OCI-LY1 (cell line): ENCODE results near the gene KLHL1.

Source experiments
- H2AFZ ChIP-seq: fragments of 200-600 bp; sonication (generic), shearing (Covaris generic); 2 replicates; pipeline ENCODE4 v1.6.0; 2014; ENCODE audit warnings: antibody characterized with exemption, mild to moderate bottlenecking, low read length
- H3F3A ChIP-seq: fragments of 200-600 bp; sonication (generic), shearing (Covaris generic); 2 replicates; pipeline ENCODE4 v1.6.0; 2014; ENCODE audit warnings: mild to moderate bottlenecking, antibody characterized with exemption, low read length, moderate library complexity; ENCODE audit not compliant: insufficient read depth
- H3K27ac ChIP-seq: fragments of 200-600 bp; sonication (generic); 2 replicates; pipeline ENCODE4 v1.5.1; 2014; ENCODE audit warnings: low read length, mixed run types, mild to moderate bottlenecking, low read depth; ENCODE audit not compliant: poor library complexity, severe bottlenecking
- H3K27me3 ChIP-seq: fragments of 200-600 bp; sonication (generic); 2 replicates; pipeline ENCODE4 v1.6.0; 2014; ENCODE audit warnings: antibody characterized with exemption, mild to moderate bottlenecking, low read length, moderate library complexity; ENCODE audit not compliant: insufficient read depth
- H3K36me3 ChIP-seq: fragments of 200-600 bp; sonication (generic); 2 replicates; pipeline ENCODE4 v1.6.1; 2014; ENCODE audit warnings: mild to moderate bottlenecking, antibody characterized with exemption, low read length, moderate library complexity, mixed read lengths; ENCODE audit not compliant: insufficient read depth
- H3K4me1 ChIP-seq: fragments of 200-600 bp; sonication (generic); 2 replicates; pipeline ENCODE4 v1.5.1; 2014; ENCODE audit warnings: mild to moderate bottlenecking, low read length, moderate library complexity; ENCODE audit not compliant: insufficient read depth, severe bottlenecking
- H3K4me2 ChIP-seq: fragments of 200-600 bp; sonication (generic), shearing (Covaris generic); 2 replicates; pipeline ENCODE4 v1.6.1; 2014; ENCODE audit warnings: low read length
- H3K4me3 ChIP-seq: fragments of 200-600 bp; sonication (generic); 2 replicates; pipeline ENCODE4 v1.5.1; 2014; ENCODE audit warnings: low read length, low read depth, mild to moderate bottlenecking, mixed read lengths; ENCODE audit not compliant: poor library complexity, severe bottlenecking
- H3K79me2 ChIP-seq: fragments of 200-600 bp; shearing (Covaris generic); 2 replicates; pipeline ENCODE4 v1.6.1; 2016; ENCODE audit warnings: mixed run types, low read length, mixed read lengths; ENCODE audit not compliant: insufficient read depth
- H3K9ac ChIP-seq: fragments of 200-600 bp; sonication (generic), shearing (Covaris generic); 2 replicates; pipeline ENCODE4 v1.6.1; 2014; ENCODE audit warnings: mild to moderate bottlenecking, low read length, mixed read lengths
- H3K9me2 ChIP-seq: fragments of 200-600 bp; sonication (generic), shearing (Covaris generic); 2 replicates; pipeline ENCODE4 v1.6.1; 2014; ENCODE audit warnings: low read depth, mild to moderate bottlenecking, low read length, mixed read lengths
- H3K9me3 ChIP-seq: fragments of 200-600 bp; shearing (Covaris generic); 2 replicates; pipeline ENCODE4 v1.6.1; 2014; ENCODE audit warnings: low read length, mixed read lengths
- H4K20me1 ChIP-seq: fragments of 200-600 bp; sonication (generic), shearing (Covaris generic); 2 replicates; pipeline ENCODE4 v1.6.0; 2016; ENCODE audit warnings: mild to moderate bottlenecking, low read length; ENCODE audit not compliant: insufficient read depth
- EZH2 ChIP-seq: fragments of 200-600 bp; sonication (generic), shearing (Covaris generic); IDR thresholded peaks from 2 replicates; pipeline ENCODE4 v1.8.0; 2017; ENCODE audit warnings: borderline replicate concordance, mixed run types, mild to moderate bottlenecking, antibody characterized with exemption, low read length, moderate library complexity, mixed read lengths
- TF ChIP-seq, protein P1 (sequence below): fragments of 200-600 bp; sonication (generic), shearing (Covaris generic); IDR thresholded peaks from 2 replicates; pipeline ENCODE4 v1.5.1; 2017; ENCODE audit warnings: mild to moderate bottlenecking, antibody characterized with exemption, low read length, moderate library complexity, mixed read lengths

KLHL1 gene

DNA sequence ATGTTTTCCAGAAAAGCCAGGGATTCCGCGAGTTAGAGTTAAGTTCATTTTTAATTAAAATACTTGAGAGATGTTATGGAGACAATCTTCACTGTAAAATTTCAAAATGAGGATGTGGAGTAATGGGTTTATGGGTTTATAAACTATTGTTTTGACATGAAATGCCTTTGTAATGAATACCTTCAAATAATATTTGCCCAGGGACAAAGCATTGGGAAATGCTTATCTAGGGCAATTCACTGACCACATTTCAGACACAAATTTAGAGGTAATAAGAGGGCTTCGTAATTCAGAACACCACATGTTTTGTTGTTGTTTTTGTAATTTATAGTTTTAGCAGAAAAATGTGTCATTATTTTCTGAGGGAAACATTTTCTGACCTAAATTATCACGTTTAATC is 241.7 kb downstream of the KLHL1 start:
- Histone ChIP-seq H3K9ac (no peak overlapping the region), H3K27me3 (no peaks in the 10 kb centered on the region), H3K4me3 (no peak overlapping the region), H3K4me1 (no peaks in the 10 kb centered on the region), H4K20me1 (no peaks in the 10 kb centered on the region), H3F3A (no peaks in the 10 kb centered on the region), H3K4me2 (no peak overlapping the region), H3K9me3 (no peaks in the 10 kb centered on the region), H2AFZ (no peak overlapping the region), H3K36me3 (no peaks in the 10 kb centered on the region), H3K9me2 (no peaks in the 10 kb centered on the region), H3K79me2 (no peaks in the 10 kb centered on the region), H3K27ac (no peak overlapping the region)
- TF ChIP-seq EZH2: no peak
- TF ChIP-seq, protein P1, sequence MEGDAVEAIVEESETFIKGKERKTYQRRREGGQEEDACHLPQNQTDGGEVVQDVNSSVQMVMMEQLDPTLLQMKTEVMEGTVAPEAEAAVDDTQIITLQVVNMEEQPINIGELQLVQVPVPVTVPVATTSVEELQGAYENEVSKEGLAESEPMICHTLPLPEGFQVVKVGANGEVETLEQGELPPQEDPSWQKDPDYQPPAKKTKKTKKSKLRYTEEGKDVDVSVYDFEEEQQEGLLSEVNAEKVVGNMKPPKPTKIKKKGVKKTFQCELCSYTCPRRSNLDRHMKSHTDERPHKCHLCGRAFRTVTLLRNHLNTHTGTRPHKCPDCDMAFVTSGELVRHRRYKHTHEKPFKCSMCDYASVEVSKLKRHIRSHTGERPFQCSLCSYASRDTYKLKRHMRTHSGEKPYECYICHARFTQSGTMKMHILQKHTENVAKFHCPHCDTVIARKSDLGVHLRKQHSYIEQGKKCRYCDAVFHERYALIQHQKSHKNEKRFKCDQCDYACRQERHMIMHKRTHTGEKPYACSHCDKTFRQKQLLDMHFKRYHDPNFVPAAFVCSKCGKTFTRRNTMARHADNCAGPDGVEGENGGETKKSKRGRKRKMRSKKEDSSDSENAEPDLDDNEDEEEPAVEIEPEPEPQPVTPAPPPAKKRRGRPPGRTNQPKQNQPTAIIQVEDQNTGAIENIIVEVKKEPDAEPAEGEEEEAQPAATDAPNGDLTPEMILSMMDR: no peak

DNA sequence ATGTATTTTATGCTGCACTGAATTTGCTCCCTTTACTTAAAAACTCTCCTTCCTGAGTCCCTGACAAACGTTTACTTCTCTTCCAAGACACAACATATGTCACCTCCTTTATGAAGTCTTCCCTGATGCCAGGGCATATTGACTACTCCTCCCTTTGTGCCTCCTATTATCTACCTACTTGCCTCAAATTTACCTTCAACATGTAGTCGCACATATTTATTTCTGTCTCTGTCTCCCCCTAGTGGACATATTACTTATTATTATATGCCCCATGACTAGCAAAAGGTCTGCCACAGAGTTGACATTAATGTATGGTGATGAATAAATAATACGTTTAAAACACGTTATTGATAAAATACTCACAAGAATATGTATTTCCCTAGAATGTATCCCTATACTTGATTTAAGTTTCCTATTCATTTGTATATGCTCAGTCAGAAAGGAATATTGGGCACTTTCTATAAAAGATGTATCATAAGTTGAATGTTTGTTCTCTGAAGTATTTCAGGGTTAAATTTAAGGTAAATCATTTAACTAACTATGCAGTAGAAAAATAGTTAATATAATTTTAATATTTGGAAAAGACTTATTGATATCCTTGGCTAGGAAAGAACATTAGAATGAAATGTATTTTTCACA is 250.9 kb downstream of the KLHL1 start:
- Histone ChIP-seq H3K4me3 (no peak overlapping the region), H3K9me2 (no peaks in the 10 kb centered on the region), H2AFZ (no peak overlapping the region), H3K36me3 (no peaks in the 10 kb centered on the region), H3K9me3 (no peaks in the 10 kb centered on the region), H3K9ac (no peak overlapping the region), H3F3A (no peaks in the 10 kb centered on the region), H3K4me1 (no peaks in the 10 kb centered on the region), H3K27ac (no peak overlapping the region), H3K79me2 (no peaks in the 10 kb centered on the region), H4K20me1 (no peaks in the 10 kb centered on the region), H3K4me2 (no peak overlapping the region), H3K27me3 (no peaks in the 10 kb centered on the region)
- TF ChIP-seq EZH2: no peak
- TF ChIP-seq, protein P1: peak; percentile 96

DNA sequence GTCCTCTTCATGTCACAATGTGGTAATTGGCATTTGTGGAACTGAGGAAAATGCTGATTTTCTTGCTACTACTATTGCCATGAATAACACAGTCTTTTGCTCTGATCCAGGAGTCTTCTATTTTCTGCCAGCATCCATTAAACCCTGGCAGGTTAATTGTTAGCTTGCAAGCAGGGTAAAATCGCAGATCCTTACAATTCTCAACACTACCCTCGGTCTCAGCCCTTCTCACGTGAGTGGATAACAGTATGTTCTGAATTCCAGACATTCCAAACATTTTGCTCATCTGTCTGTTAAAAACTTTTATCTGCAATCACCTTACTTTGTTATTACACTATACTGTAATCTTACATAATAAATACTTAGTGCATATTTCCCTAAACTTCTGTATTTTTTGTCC is 251.9 kb downstream of the KLHL1 start:
- TF ChIP-seq, protein P1: no peak
- no peak for TF ChIP-seq EZH2
- Histone ChIP-seq H3K79me2 (no peaks in the 10 kb centered on the region), H3K9me3 (no peaks in the 10 kb centered on the region), H3K27me3 (no peaks in the 10 kb centered on the region), H3K4me1 (no peaks in the 10 kb centered on the region), H3K4me2 (no peak overlapping the region), H3K9me2 (no peaks in the 10 kb centered on the region), H3F3A (no peaks in the 10 kb centered on the region), H3K36me3 (no peaks in the 10 kb centered on the region), H2AFZ (no peak overlapping the region), H3K27ac (no peak overlapping the region), H3K4me3 (no peak overlapping the region), H4K20me1 (no peaks in the 10 kb centered on the region), H3K9ac (no peak overlapping the region)
